Activated CD4-positive, alpha-beta T cell treated with anti-CD3 and anti-CD28 coated beads for 4 hours (primary cell): Measurements from ENCODE around the gene CCDC124.
"Not testable (repeated sequence)": the region's sequence is repeated elsewhere in the genome, so short reads cannot be mapped to it uniquely, and the experiment has no call there.

ENCODE experiments used
- DNase-seq, 2 donors: peaks; one replicate each; pipeline ENCODE4 v3.0.0-alpha.2; 2020

CCDC124 gene

GRCh38 chr19:17932485-17933338, at the start of gene CCDC124:
Gene CCDC124 (plus strand): TSS chr19:17933015. CDS start chr19:17936421, 3,406 bp downstream.
- DNase-seq = peak; percentile 90 to 91

GRCh38 chr19:17883627-17884410, 49.0 kb upstream of the CCDC124 start:
- DNase-seq = no peak

GRCh38 chr19:17886515-17886914, 46.3 kb upstream of the CCDC124 start:
- no peak for DNase-seq

GRCh38 chr19:17887221-17887620, 45.6 kb upstream of the CCDC124 start:
- not testable (repeated sequence) for DNase-seq

- no peak for DNase-seq
Observed at GRCh38 chr19:17888260-17888659, 44.6 kb upstream of the CCDC124 start.

GRCh38 chr19:17889609-17890214, 43.1 kb upstream of the CCDC124 start:
- DNase-seq = no peak

- DNase-seq = no peak
Observed at GRCh38 chr19:17893766-17894165, 39.0 kb upstream of the CCDC124 start.

- no peak for DNase-seq
Observed at GRCh38 chr19:17902701-17903100, 30.1 kb upstream of the CCDC124 start.

- DNase-seq = no peak
Observed at GRCh38 chr19:17908244-17908643, 24.6 kb upstream of the CCDC124 start.

- no peak for DNase-seq
Observed at GRCh38 chr19:17909003-17909732, 23.6 kb upstream of the CCDC124 start.

- DNase-seq = no peak
Observed at GRCh38 chr19:17910791-17911360, 21.9 kb upstream of the CCDC124 start.

GRCh38 chr19:17915940-17916593, 16.7 kb upstream of the CCDC124 start:
- no peak for DNase-seq

GRCh38 chr19:17918151-17918550, 14.7 kb upstream of the CCDC124 start:
- DNase-seq = not testable (repeated sequence)

GRCh38 chr19:17919122-17919521, 13.7 kb upstream of the CCDC124 start:
- DNase-seq = not testable (repeated sequence)

GRCh38 chr19:17920527-17920926, 12.3 kb upstream of the CCDC124 start:
- DNase-seq = no peak

GRCh38 chr19:17922138-17922537, 10.7 kb upstream of the CCDC124 start:
- no peak for DNase-seq

- DNase-seq = no peak
Observed at GRCh38 chr19:17926044-17926443, 6.8 kb upstream of the CCDC124 start.

GRCh38 chr19:17929056-17929455, 3.8 kb upstream of the CCDC124 start:
- DNase-seq = no peak

GRCh38 chr19:17931532-17932191, 1.2 kb upstream of the CCDC124 start:
- DNase-seq = no peak

- no peak for DNase-seq
Observed at GRCh38 chr19:17933414-17934129, 757 bp downstream of the CCDC124 start.

GRCh38 chr19:17936379-17936778, 3.6 kb downstream of the CCDC124 start:
- no peak for DNase-seq
